Mucosa of rectum (tissue), 2 donors: Measurements from ENCODE around the gene CDK2AP2.

Experiments
- H3K27ac ChIP-seq, 2 donors: one replicate each; pipeline ENCODE4 v1.7.0; 2013; ENCODE audit warnings: inconsistent platforms in 2 of 2, low read depth in 2 of 2, low read length in 2 of 2
- H3K27me3 ChIP-seq, 2 donors: one replicate each; pipeline ENCODE4 v1.7.0; 2013; ENCODE audit warnings: low read length in 2 of 2; ENCODE audit not compliant: control insufficient read depth in 2 of 2, insufficient read depth in 2 of 2
- H3K36me3 ChIP-seq, 2 donors: one replicate each; pipeline ENCODE4 v1.7.0; 2013; ENCODE audit warnings: low read length in 2 of 2; ENCODE audit not compliant: control insufficient read depth in 2 of 2, insufficient read depth in 2 of 2
- H3K4me1 ChIP-seq, 2 donors: one replicate each; pipeline ENCODE4 v1.7.0; 2013; ENCODE audit warnings: low read length in 2 of 2, mild to moderate bottlenecking in 1 of 2; ENCODE audit not compliant: control insufficient read depth in 2 of 2, insufficient read depth in 2 of 2
- H3K4me3 ChIP-seq, 2 donors: one replicate each; pipeline ENCODE4 v1.7.0; 2013; ENCODE audit warnings: low read length in 2 of 2
- H3K9ac ChIP-seq, 2 donors: one replicate each; pipeline ENCODE4 v1.7.0; 2013; ENCODE audit warnings: low read length in 2 of 2, low read depth in 1 of 2, mild to moderate bottlenecking in 1 of 2
- H3K9me3 ChIP-seq, 2 donors: one replicate each; pipeline ENCODE4 v1.7.0; 2013; ENCODE audit warnings: low read length in 2 of 2; ENCODE audit not compliant: control insufficient read depth in 2 of 2
- donor health status: healthy.
- donor health status: Normal muscosa, but diverticular disease.

CDK2AP2 gene

DNA sequence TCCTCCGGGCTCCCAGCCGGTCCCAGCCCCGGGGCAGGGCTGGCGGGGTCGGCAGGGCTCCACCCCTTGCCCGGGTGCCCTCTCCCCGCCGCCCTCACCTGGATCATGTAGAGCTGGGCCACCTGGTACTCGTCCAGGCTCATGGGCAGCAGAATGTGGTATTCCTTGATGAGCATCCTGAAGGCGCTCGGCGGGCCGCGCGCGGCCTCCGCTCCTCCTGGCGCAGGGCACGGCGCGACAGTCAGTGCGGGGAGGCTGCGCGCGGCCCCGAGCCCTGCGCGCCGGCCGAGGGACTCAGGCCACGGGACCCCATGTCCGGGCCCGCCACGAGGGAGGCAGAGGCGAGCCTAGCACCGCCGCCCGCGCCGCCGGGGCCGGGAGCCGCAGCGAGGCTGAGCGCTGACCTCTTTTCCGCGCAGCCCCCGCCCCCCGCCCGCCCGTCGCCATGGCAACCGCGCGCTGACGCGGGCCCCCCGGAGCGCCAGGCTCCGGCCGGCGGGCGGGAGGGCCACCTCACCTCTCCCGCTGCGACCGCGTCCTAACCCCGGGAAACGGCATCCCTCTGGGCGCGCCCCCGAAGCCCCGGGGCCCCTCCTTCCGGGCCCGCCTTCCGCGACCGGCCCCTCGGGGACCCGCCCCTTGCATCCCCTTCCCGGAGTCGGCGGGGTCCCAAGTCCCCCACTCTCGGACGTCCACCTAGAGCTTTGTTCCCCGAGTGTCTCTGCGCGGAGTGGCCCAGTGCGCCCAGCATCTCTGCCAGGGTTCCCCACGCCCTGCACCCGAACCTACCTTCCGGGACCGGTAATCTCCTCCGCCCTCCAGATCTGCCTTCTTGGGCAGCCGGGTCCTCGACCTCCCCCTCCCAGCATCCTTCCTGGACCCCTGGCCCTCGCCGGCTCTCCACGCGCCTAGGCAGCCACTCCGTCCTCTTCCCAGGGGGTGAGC lies 3.7 kb downstream of the CDK2AP2 start:
- Histone ChIP-seq H3K9me3 (no peaks in the 10 kb centered on the region), H3K4me1 (peaks cover 32 to 37% of the 10 kb centered on the region in 2 donors), H3K36me3 (peaks cover 9 to 18% of the 10 kb centered on the region in 2 donors), H3K27ac (peak overlapping the region; percentile 99 to 100), H3K27me3 (no peaks in the 10 kb centered on the region), H3K9ac (peak overlapping the region; percentile 83 to 92), H3K4me3 (peak overlapping the region; percentile 83 to 85)

DNA sequence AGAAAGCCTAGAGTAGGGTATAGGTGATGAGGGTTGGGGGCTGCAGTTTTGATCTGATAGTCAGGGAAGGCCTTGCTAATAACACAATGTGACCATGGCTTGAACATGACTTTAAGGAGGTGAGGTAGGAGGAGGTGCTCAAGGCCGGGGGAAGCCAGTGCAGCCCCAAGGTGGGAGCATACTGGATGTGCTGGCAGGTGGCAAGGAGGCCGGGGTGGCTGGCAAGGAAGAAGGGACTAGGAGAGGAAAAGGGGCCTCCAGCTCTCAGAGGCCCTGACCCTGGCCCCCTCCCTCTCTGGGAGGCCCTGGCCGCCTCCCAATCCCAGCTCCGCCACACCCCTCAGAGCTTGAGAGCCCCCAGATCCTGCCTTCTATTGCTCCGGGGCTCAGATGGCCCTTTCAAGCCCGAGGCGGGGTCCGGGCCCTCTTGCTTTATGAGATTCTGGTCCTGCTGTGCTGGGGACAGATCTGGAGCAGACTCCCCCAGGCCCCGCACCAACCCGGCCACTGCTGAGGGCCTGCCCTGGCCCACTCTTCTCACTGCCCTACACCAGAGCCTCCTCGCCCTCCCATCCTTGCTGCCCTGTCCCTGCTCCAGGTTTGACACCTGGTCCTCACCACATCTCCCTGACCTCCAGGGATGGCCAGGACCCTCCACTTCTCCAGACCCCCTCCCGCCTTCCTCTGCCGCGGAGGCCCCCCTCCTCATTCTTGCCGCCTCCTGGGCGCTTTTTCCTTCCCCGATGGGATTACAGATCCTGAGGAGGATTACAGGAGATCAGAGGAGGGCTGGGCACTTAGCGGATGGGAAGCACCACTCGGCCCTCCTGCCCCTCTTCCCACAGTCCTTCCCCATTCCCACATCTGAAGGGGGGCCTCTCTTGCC lies 4.6 kb downstream of the CDK2AP2 start:
- H3K9me3 ChIP-seq = no peaks in the 10 kb centered on the region
- H3K9ac ChIP-seq = peak overlapping the region in 1 of 2 donors; percentile 92
- H3K27me3 ChIP-seq = no peaks in the 10 kb centered on the region
- H3K36me3 ChIP-seq = peaks cover 14 to 23% of the 10 kb centered on the region in 2 donors
- H3K27ac ChIP-seq = no peak overlapping the region
- peak overlapping the region; percentile 31 to 85 for H3K4me3 ChIP-seq
- peaks cover 27 to 31% of the 10 kb centered on the region in 2 donors for H3K4me1 ChIP-seq

DNA sequence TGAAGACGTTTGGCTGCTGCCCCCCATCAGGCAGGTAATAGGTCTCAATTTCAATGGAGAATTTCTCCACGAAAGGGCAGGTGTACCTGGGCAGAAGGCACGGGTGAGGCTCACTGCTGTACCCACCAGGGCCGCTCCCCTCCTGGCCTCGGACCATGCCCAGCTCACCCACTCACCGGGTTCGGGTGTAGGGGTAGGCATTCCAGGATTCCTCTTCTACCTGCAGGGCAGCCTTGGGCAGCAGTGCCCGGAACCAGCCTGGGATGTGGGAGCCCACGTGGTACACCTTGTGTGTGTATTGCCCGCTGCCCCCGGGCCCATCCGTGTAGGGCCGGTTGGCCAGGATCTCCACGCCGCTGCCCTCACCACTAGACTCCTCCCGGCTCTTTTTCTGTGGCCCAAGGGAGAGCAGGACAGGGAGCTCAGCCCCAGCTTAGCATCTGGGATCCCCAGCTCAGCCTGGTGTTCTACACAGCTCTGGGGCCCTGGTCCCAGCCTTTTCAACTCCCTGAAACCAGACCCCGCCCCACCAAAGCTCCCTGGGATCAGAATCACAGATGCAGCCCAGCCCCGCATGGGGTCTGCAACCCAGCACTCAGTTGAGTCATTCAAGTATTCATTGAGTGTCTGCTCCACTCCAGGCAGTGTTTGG lies 5.5 kb downstream of the CDK2AP2 start:
- no peaks in the 10 kb centered on the region for H3K27me3 ChIP-seq
- H3K4me3 ChIP-seq = no peak overlapping the region
- H3K4me1 ChIP-seq = peaks cover 25 to 28% of the 10 kb centered on the region in 2 donors
- H3K27ac ChIP-seq = no peak overlapping the region
- no peak overlapping the region for H3K9ac ChIP-seq
- peaks cover 22 to 32% of the 10 kb centered on the region in 2 donors for H3K36me3 ChIP-seq
- H3K9me3 ChIP-seq = no peaks in the 10 kb centered on the region

DNA sequence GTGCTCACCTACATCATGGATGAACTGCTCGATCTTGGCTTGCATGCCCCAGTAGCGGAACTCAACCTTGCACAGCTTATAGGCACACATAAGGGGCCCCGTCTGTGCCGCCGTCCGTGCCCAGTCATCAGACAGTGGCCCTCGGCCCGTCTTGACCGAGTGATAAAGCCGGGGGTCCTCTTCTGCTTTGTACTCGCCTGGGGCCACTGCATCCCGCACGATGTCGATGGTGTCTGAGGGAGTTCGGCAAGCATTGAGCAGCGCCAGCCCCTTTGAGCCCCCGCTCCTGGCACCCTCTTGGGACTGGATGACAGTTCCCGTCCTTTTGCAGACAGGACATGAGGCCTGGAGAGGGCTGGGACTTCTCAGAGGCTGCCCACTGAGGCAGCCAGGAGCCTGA lies 6.1 kb downstream of the CDK2AP2 start:
- no peaks in the 10 kb centered on the region for H3K9me3 ChIP-seq
- H3K36me3 ChIP-seq = peaks cover 24 to 35% of the 10 kb centered on the region in 2 donors
- H3K27ac ChIP-seq = no peak overlapping the region
- H3K4me1 ChIP-seq = peaks cover 19 to 22% of the 10 kb centered on the region in 2 donors
- no peak overlapping the region for H3K4me3 ChIP-seq
- no peak overlapping the region for H3K9ac ChIP-seq
- H3K27me3 ChIP-seq = no peaks in the 10 kb centered on the region

DNA sequence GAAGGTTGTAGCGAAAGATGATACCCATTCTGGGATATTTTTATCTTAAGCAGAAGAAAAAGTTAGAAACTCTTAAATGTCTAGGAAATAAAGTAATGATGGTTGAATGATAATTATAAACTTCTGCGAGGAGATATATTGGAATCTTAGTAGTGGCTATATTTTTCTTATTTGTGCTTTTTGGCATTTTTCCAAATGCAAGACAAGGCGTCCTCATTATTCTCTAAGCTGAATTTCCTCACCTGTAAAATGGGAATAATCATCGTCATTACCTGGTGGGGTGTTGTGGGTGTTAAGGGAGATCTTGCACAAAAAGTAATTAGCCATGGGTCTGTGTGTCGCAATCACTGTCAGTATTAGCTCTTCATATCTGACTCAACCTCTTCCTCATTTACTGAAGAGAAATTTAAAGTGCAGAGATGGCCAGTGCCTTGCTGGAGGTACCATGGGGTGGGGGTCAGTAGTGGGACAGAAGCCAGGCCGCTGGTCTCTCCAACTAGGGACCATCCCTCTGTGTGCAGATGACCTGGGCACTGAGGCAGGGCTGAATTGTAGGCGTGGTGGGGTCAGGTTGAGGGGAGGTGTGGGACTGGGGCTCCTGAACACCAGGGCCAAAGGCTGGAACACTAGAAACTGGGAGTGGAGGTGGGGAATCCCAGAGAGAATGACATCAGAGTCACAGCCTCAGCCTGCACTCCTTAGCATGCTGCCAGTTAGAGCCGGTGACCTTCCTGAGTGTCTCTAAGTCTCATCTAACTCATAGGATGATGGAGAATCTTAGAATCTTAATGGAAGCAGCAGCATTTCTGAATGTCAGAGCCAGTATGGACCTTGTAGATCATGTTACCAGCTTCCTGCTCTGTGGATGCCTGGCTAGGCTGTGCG lies 6.9 kb downstream of the CDK2AP2 start:
- Histone ChIP-seq H3K27ac (no peak overlapping the region), H3K27me3 (no peaks in the 10 kb centered on the region)

DNA sequence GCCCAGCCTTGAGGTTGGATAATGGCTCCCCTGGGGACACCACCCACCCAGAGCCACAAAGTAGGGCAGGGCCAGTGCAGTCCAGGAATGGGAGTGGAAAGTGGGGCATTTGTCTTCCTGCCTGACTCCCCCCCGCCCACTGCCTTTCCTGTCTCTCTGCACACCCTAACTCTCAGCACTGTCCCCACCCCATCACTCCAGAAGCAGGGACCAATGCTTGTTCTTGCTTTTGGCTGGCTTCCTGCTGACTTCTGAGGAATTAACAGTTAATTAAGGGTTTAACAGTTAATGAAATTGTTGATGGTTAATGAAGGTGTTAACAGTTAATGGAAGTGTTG lies 7.5 kb downstream of the CDK2AP2 start:
- Histone ChIP-seq H3K4me1 (peaks cover 5 to 10% of the 10 kb centered on the region in 2 donors), H3K4me3 (no peak overlapping the region), H3K9me3 (no peaks in the 10 kb centered on the region), H3K27ac (no peak overlapping the region), H3K36me3 (peaks cover 33 to 41% of the 10 kb centered on the region in 2 donors), H3K27me3 (no peaks in the 10 kb centered on the region), H3K9ac (no peak overlapping the region)

More for the DNA sequence above, 6.9 kb downstream of the CDK2AP2 start:
- Histone ChIP-seq H3K36me3 (peaks cover 28 to 36% of the 10 kb centered on the region in 2 donors), H3K9ac (no peak overlapping the region), H3K4me3 (no peak overlapping the region), H3K4me1 (peaks cover 11 to 14% of the 10 kb centered on the region in 2 donors), H3K9me3 (no peaks in the 10 kb centered on the region)

DNA sequence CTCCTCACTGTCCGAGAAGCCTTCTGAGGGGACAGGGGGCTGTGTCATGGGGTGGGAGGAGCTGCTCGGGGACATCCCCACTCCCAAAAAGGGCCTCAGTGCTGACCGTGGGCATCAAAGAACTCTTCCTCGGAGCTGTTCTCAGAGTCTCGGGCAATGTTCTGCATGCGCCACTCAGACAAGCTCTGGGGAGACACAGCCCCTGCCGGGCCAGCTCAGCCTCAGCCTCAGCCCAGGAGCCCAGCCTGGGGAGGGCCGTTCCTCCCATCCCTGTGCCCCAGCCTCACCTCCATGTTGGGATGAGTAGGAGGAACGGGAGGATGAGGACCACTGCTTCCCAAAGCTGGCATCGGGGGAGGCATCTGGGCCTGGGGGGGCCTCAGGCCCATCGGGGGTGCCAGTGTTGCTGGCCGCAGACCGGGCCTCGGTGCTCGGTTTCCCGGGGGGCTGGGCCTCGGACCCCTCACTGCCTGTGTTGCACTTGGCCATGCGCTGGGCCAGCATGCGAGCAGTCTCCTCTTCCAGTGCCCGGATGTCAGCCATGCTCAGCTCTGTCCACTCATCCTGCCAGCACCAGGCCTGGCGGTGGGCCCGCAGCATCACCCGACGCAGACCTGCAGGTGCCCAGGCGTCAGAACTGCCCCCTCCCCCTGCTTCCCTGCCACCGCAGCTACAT lies 8.0 kb downstream of the CDK2AP2 start:
- Histone ChIP-seq H3K27ac (no peak overlapping the region), H3K9ac (no peak overlapping the region), H3K4me1 (peaks cover 4 to 8% of the 10 kb centered on the region in 2 donors), H3K36me3 (peaks cover 39 to 45% of the 10 kb centered on the region in 2 donors), H3K4me3 (no peak overlapping the region), H3K27me3 (no peaks in the 10 kb centered on the region), H3K9me3 (no peaks in the 10 kb centered on the region)

DNA sequence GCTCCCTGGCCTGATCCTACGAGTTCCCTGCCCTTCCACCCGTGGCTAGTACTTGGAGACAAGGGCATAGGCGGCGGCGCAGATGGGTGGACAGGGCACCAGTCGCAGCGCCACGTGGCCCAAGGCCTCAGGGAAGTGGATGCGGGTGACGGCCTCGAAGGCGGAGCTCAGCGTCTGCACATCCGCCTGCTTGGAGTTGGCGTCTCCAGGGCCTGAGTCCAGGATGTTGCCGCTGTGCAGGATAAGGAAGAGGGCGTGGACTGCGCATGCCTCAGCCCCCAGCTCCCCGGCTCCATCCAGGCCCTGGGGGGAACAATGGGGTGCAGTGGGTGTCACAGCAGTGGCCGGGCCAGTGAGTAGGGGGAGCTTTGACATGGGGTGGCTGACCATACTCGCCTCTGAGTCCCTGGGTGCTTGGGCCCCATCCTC lies 9.4 kb downstream of the CDK2AP2 start:
- H3K4me1 ChIP-seq = peaks cover 0 to under 1% of the 10 kb centered on the region in 2 donors
- no peaks in the 10 kb centered on the region for H3K9me3 ChIP-seq
- no peak overlapping the region for H3K4me3 ChIP-seq
- no peak overlapping the region for H3K9ac ChIP-seq
- H3K27ac ChIP-seq = no peak overlapping the region
- H3K36me3 ChIP-seq = peaks cover 43 to 48% of the 10 kb centered on the region in 2 donors
- H3K27me3 ChIP-seq = no peaks in the 10 kb centered on the region
